Endothelial cell of umbilical vein (primary cell): Measurements from ENCODE around the gene CGNL1. TPM values are rescaled to one million over a fixed set of nuclear protein-coding genes. Genes with fewer than 3 reads are reported as not detected.

Experiments used
- BruUV-seq: library from RNA; stranded (reverse); fragments of 400-500 nt; replicated peaks from 2 replicates; lab custom pipeline; 2021; lab: Mats Ljungman, UMichigan
- CTCF ChIA-PET: fragments of 300-600, 350-600 bp; sonication (Branson Sonifier 250); formaldehyde crosslinking; loops from one replicate; lab custom pipeline; 2021; ENCODE audit warnings: antibody characterized with exemption, inconsistent platforms; lab: Charles Lee
- POLR2A ChIA-PET: fragments of 300-600, 350-600 bp; sonication (Branson Sonifier 250); formaldehyde crosslinking; loops from one replicate; lab custom pipeline; 2021; ENCODE audit warnings: antibody characterized with exemption, inconsistent platforms; lab: Charles Lee
- DNase-seq: peaks from one replicate; pipeline ENCODE4 v3.0.0-alpha.2; 2011; ENCODE audit warnings: low read depth, low spot score
- FAIRE-seq: peaks from 2 replicates; lab custom pipeline; 2011; peaks lifted over from hg19 to GRCh38; lab: Jason Lieb, UNC
- H2AFZ ChIP-seq: 2 replicates; pipeline ENCODE4 v1.6.0; 2012; ENCODE audit warnings: low read depth, low read length, control low read depth, inconsistent platforms
- H3K27ac ChIP-seq: 2 replicates; pipeline ENCODE4 v1.5.1; 2011; ENCODE audit warnings: low read depth, mild to moderate bottlenecking, control low read depth, low read length, moderate library complexity; ENCODE audit not compliant: insufficient read depth
- H3K27me3 ChIP-seq, 2 experiments: 2 replicates each; pipeline versions ENCODE4 v1.6.0 to v1.6.1; 2011; ENCODE audit warnings: low read length in 2 of 2, mixed read lengths in 1 of 2; ENCODE audit not compliant: control insufficient read depth in 2 of 2, insufficient read depth in 2 of 2
- H3K36me3 ChIP-seq, 2 experiments: 2 replicates in 1 of 2; 3 replicates in 1 of 2; pipeline ENCODE4 v1.5.1; 2011; ENCODE audit warnings: low read length in 2 of 2, mild to moderate bottlenecking in 1 of 2, moderate library complexity in 1 of 2; ENCODE audit not compliant: control insufficient read depth in 2 of 2, insufficient read depth in 2 of 2; ENCODE audit errors: extremely low read depth in 1 of 2
- H3K4me1 ChIP-seq: 3 replicates; pipeline ENCODE4 v1.5.1; 2011; ENCODE audit warnings: mild to moderate bottlenecking, low read length; ENCODE audit not compliant: control insufficient read depth, insufficient read depth; ENCODE audit errors: extremely low read depth
- H3K4me2 ChIP-seq: 2 replicates; pipeline ENCODE4 v1.6.1; 2011; ENCODE audit warnings: low read length, control low read depth, mixed read lengths; ENCODE audit not compliant: insufficient read depth
- H3K4me3 ChIP-seq, 3 experiments: fragments of 200-600 bp in 1 of 3; sonication (generic), shearing (Covaris generic) in 1 of 3; replicated peaks in 1 of 3; 2 replicates each; pipeline ENCODE4 v1.5.1; 2011 to 2016; ENCODE audit warnings: control low read depth in 3 of 3, low read length in 3 of 3, mild to moderate bottlenecking in 2 of 3, inconsistent platforms in 1 of 3, low read depth in 1 of 3, moderate library complexity in 1 of 3; ENCODE audit not compliant: insufficient read depth in 1 of 3
- H3K79me2 ChIP-seq: 2 replicates; pipeline ENCODE4 v1.6.0; 2012; ENCODE audit warnings: low read length, inconsistent platforms; ENCODE audit not compliant: control insufficient read depth, insufficient read depth
- H3K9ac ChIP-seq: replicated peaks from 2 replicates; pipeline ENCODE3; 2011; ENCODE audit warnings: low read length, control low read depth; ENCODE audit not compliant: insufficient read depth; ENCODE audit errors: extremely low read depth
- H3K9me1 ChIP-seq: replicated peaks from 3 replicates; pipeline ENCODE4 v1.6.0; 2011; ENCODE audit warnings: mild to moderate bottlenecking, low read length; ENCODE audit not compliant: control insufficient read depth, insufficient read depth; ENCODE audit errors: extremely low read depth
- H3K9me3 ChIP-seq: replicated peaks from 2 replicates; pipeline ENCODE4 v1.5.1; 2012; ENCODE audit warnings: low read length, inconsistent platforms; ENCODE audit not compliant: control insufficient read depth, insufficient read depth
- H4K20me1 ChIP-seq: replicated peaks from 2 replicates; pipeline ENCODE3; 2011; ENCODE audit warnings: mild to moderate bottlenecking, low read length; ENCODE audit not compliant: control insufficient read depth, insufficient read depth; ENCODE audit errors: extremely low read depth
- EZH2 ChIP-seq: IDR thresholded peaks from 2 replicates; pipeline ENCODE4 v1.6.1; 2012; ENCODE audit warnings: borderline replicate concordance, low read depth, mild to moderate bottlenecking, moderate library complexity, low read length, inconsistent platforms; ENCODE audit not compliant: severe bottlenecking
- FOS ChIP-seq: IDR thresholded peaks from 2 replicates; pipeline ENCODE4 v1.6.1; 2011; ENCODE audit warnings: mild to moderate bottlenecking, low read length, moderate library complexity, borderline replicate concordance; ENCODE audit not compliant: insufficient read depth
- GATA2 ChIP-seq: IDR thresholded peaks from 2 replicates; pipeline ENCODE4 v1.7.0; 2011; ENCODE audit warnings: low read depth, mild to moderate bottlenecking, moderate library complexity, mixed read lengths, low read length; ENCODE audit not compliant: insufficient read length, insufficient read depth
- JUN ChIP-seq: IDR thresholded peaks from 2 replicates; pipeline ENCODE4 v1.6.1; 2011; ENCODE audit warnings: borderline replicate concordance, low read depth; ENCODE audit not compliant: insufficient read length, insufficient read depth
- MAX ChIP-seq: IDR thresholded peaks from 2 replicates; pipeline ENCODE4 v1.6.1; 2011; ENCODE audit not compliant: insufficient read depth, insufficient read length
- MYC ChIP-seq: IDR thresholded peaks from one replicate; pipeline ENCODE4 v1.6.1; 2011; ENCODE audit warnings: mild to moderate bottlenecking, low read depth, low read length
- POLR2A ChIP-seq: IDR thresholded peaks from 2 replicates; pipeline ENCODE4 v1.6.1; 2012; ENCODE audit warnings: low read depth, mild to moderate bottlenecking, control low read depth, low read length
- POLR2AphosphoS5 ChIP-seq: IDR thresholded peaks from 2 replicates; pipeline ENCODE4 v1.6.1; 2012; ENCODE audit warnings: low read depth, mild to moderate bottlenecking, control low read depth, low read length, moderate library complexity; ENCODE audit not compliant: insufficient read depth
- dilution Hi-C: fragments of 300-500 bp; cut with MboI; formaldehyde crosslinking; loops from one replicate; pipeline ENCODE4 v1.15.0; 2019; ENCODE audit warnings: low sequenced_read_pairs; ENCODE audit not compliant: extremely low pct_ligation_motif_present
- intact Hi-C: fragments of 100-400 bp; cut with micrococcal nuclease; formaldehyde crosslinking; loops from one replicate; pipeline ENCODE4 v1.10.0; 2022
- polyA plus RNA-seq, 4 experiments: library from polyadenylated mRNA; depleted of rRNA in 3 of 4; stranded (reverse) in 3 of 4; unstranded in 1 of 4; fragments of >200 nt; gene quantifications; 2 replicates each; pipeline versions ENCODE4 v1.2.1 to v1.2.3, GENCODE V29; 2011 to 2012; ENCODE audit warnings: missing spikeins in 1 of 4
- total RNA-seq: library from RNA; stranded (reverse); gene quantifications from 2 replicates; pipeline ENCODE4 v1.2.3, GENCODE V29; 2021
- TF ChIP-seq, protein P1 (sequence below), 2 donors: IDR thresholded peaks; 1 replicate in 1 of 2; 2 replicates in 1 of 2; pipeline ENCODE4 v1.5.1; 2011; ENCODE audit warnings: low read length in 2 of 2, mild to moderate bottlenecking in 2 of 2, moderate library complexity in 2 of 2, control low read depth in 1 of 2, inconsistent platforms in 1 of 2, low read depth in 1 of 2; ENCODE audit not compliant: insufficient read depth in 1 of 2; ENCODE audit errors: extremely low read depth in 1 of 2

Gene CGNL1
- total and polyA plus RNA-seq, 2 donors (not counting 3 experiments of a cell fraction or from before 2014, with no cell fraction given), result 6.9 to 27.1 TPM

- Histone ChIP-seq H3K79me2 (no peaks in the 10 kb centered on the region), H3K36me3 (no peaks in the 10 kb centered on the region), H3K4me3 (no peak overlapping the region), H2AFZ (no peak overlapping the region), H3K9me3 (no peaks in the 10 kb centered on the region), H3K4me1 (peaks cover 30% of the 10 kb centered on the region), H4K20me1 (no peaks in the 10 kb centered on the region), H3K9me1 (no peaks in the 10 kb centered on the region), H3K9ac (no peak overlapping the region), H3K27me3 (no peaks in the 10 kb centered on the region), H3K4me2 (no peak overlapping the region), H3K27ac (no peak overlapping the region)
- ChIA-PET CTCF (interaction anchor here (1.5 to 1.7 kb wide), 2 partner anchors 25 to 40 kb away, joined by 4 to 6 read pairs; no protein-coding TSS in a partner anchor), POLR2A (no interaction called here)
- TF ChIP-seq MAX (no peak), EZH2 (no peak), FOS (no peak), GATA2 (no peak), POLR2A (no peak), POLR2AphosphoS5 (no peak), MYC (no peak), JUN (no peak)
- TF ChIP-seq, protein P1, sequence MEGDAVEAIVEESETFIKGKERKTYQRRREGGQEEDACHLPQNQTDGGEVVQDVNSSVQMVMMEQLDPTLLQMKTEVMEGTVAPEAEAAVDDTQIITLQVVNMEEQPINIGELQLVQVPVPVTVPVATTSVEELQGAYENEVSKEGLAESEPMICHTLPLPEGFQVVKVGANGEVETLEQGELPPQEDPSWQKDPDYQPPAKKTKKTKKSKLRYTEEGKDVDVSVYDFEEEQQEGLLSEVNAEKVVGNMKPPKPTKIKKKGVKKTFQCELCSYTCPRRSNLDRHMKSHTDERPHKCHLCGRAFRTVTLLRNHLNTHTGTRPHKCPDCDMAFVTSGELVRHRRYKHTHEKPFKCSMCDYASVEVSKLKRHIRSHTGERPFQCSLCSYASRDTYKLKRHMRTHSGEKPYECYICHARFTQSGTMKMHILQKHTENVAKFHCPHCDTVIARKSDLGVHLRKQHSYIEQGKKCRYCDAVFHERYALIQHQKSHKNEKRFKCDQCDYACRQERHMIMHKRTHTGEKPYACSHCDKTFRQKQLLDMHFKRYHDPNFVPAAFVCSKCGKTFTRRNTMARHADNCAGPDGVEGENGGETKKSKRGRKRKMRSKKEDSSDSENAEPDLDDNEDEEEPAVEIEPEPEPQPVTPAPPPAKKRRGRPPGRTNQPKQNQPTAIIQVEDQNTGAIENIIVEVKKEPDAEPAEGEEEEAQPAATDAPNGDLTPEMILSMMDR (IDR thresholded peaks at IDR 0.05; ENCODE audit: extremely low read depth in 1 of 2, insufficient read depth in 1 of 2, low read depth in 1 of 2, low read length in 2 of 2), result no peak
- DNase-seq (peak; percentile 89), FAIRE-seq (peak; percentile 38)
- intact Hi-C loops, result no loop called here
- BruUV-seq, result no TSS peak
- dilution Hi-C loops, result no loop called here
Observed at GRCh38 chr15:57502116-57502515, 125.8 kb downstream of the CGNL1 start.
